ENCODE data around the gene ZSCAN1. TPM values are rescaled to one million over a fixed set of nuclear protein-coding genes. Genes with fewer than 3 reads are reported as not detected.

The ZSCAN1 gene
- total and polyA plus RNA-seq, 10 of the 15 experiments (the other 5 are each of a cell fraction or from before 2014, with no cell fraction given), result not detected

GRCh38 chr19:58024661-58025060 is 9.2 kb upstream of the ZSCAN1 start (continued):
- TF ChIP-seq NFYA (IDR thresholded peaks at IDR 0.05; ENCODE audit: borderline replicate concordance, low read depth, low read length), result no peak
- TF ChIP-seq TCF12 (IDR thresholded peaks at IDR 0.05; ENCODE audit: low read depth, low read length), result no peak
- TF ChIP-seq, protein P1, sequence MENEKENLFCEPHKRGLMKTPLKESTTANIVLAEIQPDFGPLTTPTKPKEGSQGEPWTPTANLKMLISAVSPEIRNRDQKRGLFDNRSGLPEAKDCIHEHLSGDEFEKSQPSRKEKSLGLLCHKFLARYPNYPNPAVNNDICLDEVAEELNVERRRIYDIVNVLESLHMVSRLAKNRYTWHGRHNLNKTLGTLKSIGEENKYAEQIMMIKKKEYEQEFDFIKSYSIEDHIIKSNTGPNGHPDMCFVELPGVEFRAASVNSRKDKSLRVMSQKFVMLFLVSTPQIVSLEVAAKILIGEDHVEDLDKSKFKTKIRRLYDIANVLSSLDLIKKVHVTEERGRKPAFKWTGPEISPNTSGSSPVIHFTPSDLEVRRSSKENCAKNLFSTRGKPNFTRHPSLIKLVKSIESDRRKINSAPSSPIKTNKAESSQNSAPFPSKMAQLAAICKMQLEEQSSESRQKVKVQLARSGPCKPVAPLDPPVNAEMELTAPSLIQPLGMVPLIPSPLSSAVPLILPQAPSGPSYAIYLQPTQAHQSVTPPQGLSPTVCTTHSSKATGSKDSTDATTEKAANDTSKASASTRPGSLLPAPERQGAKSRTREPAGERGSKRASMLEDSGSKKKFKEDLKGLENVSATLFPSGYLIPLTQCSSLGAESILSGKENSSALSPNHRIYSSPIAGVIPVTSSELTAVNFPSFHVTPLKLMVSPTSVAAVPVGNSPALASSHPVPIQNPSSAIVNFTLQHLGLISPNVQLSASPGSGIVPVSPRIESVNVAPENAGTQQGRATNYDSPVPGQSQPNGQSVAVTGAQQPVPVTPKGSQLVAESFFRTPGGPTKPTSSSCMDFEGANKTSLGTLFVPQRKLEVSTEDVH (IDR thresholded peaks at IDR 0.05; ENCODE audit: low read depth, partially characterized antibody), result no peak
- no peak for TF ChIP-seq RAD21 (IDR thresholded peaks at IDR 0.05; ENCODE audit: insufficient read depth, low read depth, low read length)

- SMC1A ChIA-PET (ENCODE audit: uncharacterized antibody, unreplicated experiment), result no interaction called here
- no peaks in the 10 kb centered on the region for H3K27me3 ChIP-seq (replicated peaks in 1 of 2; ENCODE audit: control insufficient read depth in 2 of 2, insufficient read depth in 2 of 2, low read length in 1 of 2)
- TF ChIP-seq RFX5 (IDR thresholded peaks at IDR 0.05; ENCODE audit: low read depth, low read length) (no peak), HCFC1 (IDR thresholded peaks at IDR 0.05; ENCODE audit: low read length) (no peak), NR2F1 (conservative IDR thresholded peaks at IDR 0.05) (no peak), SIX5 (IDR thresholded peaks at IDR 0.05; ENCODE audit: low read depth, low read length, severe bottlenecking) (no peak), STAT3 (IDR thresholded peaks at IDR 0.05; ENCODE audit: low read depth, low read length) (no peak), ETV6 (conservative IDR thresholded peaks at IDR 0.05 in 1 of 2, IDR thresholded peaks at IDR 0.05 in 1 of 2; ENCODE audit: borderline replicate concordance in 1 of 2, low read depth in 1 of 2) (no peak), ZNF207 (IDR thresholded peaks at IDR 0.05; ENCODE audit: borderline replicate concordance) (no peak), BMI1 (IDR thresholded peaks at IDR 0.05; ENCODE audit: borderline replicate concordance) (no peak), POLR2AphosphoS2 (IDR thresholded peaks at IDR 0.05; ENCODE audit: low read depth, low read length) (no peak), HDAC2 (IDR thresholded peaks at IDR 0.05) (no peak), NFXL1 (IDR thresholded peaks at IDR 0.05; ENCODE audit: borderline replicate concordance) (no peak), NFYA (IDR thresholded peaks at IDR 0.05; ENCODE audit: borderline replicate concordance, low read depth, low read length) (no peak)
- TF ChIP-seq, protein P2, sequence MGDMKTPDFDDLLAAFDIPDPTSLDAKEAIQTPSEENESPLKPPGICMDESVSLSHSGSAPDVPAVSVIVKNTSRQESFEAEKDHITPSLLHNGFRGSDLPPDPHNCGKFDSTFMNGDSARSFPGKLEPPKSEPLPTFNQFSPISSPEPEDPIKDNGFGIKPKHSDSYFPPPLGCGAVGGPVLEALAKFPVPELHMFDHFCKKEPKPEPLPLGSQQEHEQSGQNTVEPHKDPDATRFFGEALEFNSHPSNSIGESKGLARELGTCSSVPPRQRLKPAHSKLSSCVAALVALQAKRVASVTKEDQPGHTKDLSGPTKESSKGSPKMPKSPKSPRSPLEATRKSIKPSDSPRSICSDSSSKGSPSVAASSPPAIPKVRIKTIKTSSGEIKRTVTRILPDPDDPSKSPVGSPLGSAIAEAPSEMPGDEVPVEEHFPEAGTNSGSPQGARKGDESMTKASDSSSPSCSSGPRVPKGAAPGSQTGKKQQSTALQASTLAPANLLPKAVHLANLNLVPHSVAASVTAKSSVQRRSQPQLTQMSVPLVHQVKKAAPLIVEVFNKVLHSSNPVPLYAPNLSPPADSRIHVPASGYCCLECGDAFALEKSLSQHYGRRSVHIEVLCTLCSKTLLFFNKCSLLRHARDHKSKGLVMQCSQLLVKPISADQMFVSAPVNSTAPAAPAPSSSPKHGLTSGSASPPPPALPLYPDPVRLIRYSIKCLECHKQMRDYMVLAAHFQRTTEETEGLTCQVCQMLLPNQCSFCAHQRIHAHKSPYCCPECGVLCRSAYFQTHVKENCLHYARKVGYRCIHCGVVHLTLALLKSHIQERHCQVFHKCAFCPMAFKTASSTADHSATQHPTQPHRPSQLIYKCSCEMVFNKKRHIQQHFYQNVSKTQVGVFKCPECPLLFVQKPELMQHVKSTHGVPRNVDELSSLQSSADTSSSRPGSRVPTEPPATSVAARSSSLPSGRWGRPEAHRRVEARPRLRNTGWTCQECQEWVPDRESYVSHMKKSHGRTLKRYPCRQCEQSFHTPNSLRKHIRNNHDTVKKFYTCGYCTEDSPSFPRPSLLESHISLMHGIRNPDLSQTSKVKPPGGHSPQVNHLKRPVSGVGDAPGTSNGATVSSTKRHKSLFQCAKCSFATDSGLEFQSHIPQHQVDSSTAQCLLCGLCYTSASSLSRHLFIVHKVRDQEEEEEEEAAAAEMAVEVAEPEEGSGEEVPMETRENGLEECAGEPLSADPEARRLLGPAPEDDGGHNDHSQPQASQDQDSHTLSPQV (IDR thresholded peaks at IDR 0.05), result no peak
- TF ChIP-seq, protein P3, sequence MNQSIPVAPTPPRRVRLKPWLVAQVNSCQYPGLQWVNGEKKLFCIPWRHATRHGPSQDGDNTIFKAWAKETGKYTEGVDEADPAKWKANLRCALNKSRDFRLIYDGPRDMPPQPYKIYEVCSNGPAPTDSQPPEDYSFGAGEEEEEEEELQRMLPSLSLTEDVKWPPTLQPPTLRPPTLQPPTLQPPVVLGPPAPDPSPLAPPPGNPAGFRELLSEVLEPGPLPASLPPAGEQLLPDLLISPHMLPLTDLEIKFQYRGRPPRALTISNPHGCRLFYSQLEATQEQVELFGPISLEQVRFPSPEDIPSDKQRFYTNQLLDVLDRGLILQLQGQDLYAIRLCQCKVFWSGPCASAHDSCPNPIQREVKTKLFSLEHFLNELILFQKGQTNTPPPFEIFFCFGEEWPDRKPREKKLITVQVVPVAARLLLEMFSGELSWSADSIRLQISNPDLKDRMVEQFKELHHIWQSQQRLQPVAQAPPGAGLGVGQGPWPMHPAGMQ (IDR thresholded peaks at IDR 0.05; ENCODE audit: borderline replicate concordance), result no peak
Observed at GRCh38 chr19:58034477-58034793, 610 bp downstream of the ZSCAN1 start.

More at GRCh38 chr19:58034477-58034793, 610 bp downstream of the ZSCAN1 start:
- H3K4me2 ChIP-seq (ENCODE audit: control insufficient read depth, insufficient read depth), result no peak overlapping the region
- H3K36me3 ChIP-seq (ENCODE audit: control insufficient read depth in 2 of 2, insufficient read depth in 2 of 2, low read length in 1 of 2), result no peaks in the 10 kb centered on the region
- in situ Hi-C loops (cut with MboI), result no loop called here
- WGBS (ENCODE audit: insufficient coverage, insufficient replicate concordance, low lambda C conversion rate, missing lambda C conversion rate), result 57% methylated on average over 8 of the region's 20 CpGs
- BruUV-seq (replicated peaks), result no TSS peak
- no peaks in the 10 kb centered on the region; the same call in 2 of the 3 replicates for H3K9me3 ChIP-seq (replicated peaks; ENCODE audit: control insufficient read depth, insufficient read depth, low read length)
- no peak overlapping the region for H3K4me3 ChIP-seq
- H3K27ac ChIP-seq (ENCODE audit: control insufficient read depth, insufficient read depth), result no peak overlapping the region
- ChIA-PET CTCF (no interaction called here), POLR2A (no interaction called here), RAD21 (ENCODE audit: unreplicated experiment) (no interaction called here)
- H3K4me1 ChIP-seq (ENCODE audit: control insufficient read depth, insufficient read depth, low read length), result no peaks in the 10 kb centered on the region
- H4K20me1 ChIP-seq (ENCODE audit: control insufficient read depth, insufficient read depth), result no peaks in the 10 kb centered on the region
- FAIRE-seq, result no peak
- DNase-seq (ENCODE audit: low read depth, low spot score), result no peak
- intact Hi-C loops (cut with micrococcal nuclease; ENCODE audit: unreplicated experiment), result no loop called here
- H3K79me2 ChIP-seq (ENCODE audit: control insufficient read depth, insufficient read depth, low read length), result no peaks in the 10 kb centered on the region
- H2AFZ ChIP-seq (ENCODE audit: control insufficient read depth, low read depth, low read length), result no peak overlapping the region
- H3K9ac ChIP-seq (ENCODE audit: control insufficient read depth, insufficient read depth, low read length), result no peak overlapping the region
- no peak for ATAC-seq

All from GM12878 (cell line).